Fibroblast of upper back skin (primary cell): ENCODE measurements around the gene AGXT.

ENCODE experiments used
- DNase-seq: peaks from one replicate; pipeline ENCODE4 v3.0.0-alpha.2; 2013

AGXT gene

DNA sequence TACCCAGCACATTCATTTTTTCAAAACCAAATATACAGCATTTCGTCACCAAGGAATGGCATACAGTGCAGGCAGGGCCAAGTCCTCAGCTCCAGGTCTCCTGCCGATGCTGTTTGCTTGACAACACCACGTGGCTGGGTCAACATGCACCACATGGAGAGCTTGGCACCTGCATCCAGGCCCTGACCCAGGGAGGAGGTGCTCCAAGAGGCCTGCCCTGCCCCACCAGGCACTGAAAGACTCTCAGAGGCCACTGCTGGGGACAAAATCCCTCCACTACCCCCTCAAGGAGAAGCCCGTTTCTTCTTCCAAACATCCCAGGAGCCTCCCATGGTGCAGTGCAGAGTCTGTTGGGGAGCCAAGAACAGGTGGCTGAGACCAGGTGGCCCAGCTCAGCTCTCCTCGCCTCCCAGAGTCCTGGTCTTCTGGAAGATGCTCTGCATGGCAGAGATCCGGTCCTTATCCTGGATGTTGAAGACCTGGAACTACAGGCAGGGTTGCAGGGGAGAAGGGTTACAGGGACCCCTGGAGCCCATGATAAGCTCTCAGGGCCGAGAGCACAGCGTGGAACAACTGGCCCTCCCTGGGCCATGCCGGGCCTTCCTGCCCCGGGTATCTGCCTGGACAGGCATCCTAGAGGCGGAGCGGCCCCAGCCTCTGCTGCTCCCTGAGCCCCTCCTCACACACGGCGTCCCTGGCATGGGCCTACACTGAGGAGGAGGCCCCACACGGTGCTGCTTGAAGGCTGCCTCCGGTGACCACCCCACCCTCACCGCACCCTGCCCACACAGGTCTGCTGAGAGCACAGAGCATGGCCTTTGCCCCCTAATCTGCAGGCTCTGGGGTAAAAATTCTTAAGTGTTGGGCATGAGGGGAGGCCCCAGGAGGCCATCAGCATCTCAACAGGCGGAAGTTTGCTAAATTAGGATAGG, 18.3 kb downstream of the AGXT start:
- DNase-seq, result no peak

DNA sequence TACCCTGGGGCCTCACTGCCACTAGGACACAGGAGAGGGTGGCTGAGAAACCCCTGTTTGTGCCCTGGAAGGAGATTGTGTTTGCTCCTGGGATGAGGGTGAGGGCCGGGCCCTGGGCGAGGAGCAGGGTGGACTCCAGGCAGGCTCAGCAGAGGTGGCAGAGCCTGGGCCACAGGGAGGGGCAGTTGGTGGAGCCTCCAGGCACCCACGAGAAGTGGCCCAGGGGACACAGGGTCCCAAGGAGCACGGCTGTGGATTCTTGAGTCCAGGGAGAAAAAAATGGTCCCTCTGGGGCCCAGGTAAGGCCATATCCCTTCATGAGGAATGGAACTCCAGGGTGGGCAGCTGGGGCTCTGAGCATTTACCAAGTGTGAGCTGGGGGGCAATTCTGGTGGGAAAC, 19.0 kb downstream of the AGXT start:
- DNase-seq, result no peak

DNA sequence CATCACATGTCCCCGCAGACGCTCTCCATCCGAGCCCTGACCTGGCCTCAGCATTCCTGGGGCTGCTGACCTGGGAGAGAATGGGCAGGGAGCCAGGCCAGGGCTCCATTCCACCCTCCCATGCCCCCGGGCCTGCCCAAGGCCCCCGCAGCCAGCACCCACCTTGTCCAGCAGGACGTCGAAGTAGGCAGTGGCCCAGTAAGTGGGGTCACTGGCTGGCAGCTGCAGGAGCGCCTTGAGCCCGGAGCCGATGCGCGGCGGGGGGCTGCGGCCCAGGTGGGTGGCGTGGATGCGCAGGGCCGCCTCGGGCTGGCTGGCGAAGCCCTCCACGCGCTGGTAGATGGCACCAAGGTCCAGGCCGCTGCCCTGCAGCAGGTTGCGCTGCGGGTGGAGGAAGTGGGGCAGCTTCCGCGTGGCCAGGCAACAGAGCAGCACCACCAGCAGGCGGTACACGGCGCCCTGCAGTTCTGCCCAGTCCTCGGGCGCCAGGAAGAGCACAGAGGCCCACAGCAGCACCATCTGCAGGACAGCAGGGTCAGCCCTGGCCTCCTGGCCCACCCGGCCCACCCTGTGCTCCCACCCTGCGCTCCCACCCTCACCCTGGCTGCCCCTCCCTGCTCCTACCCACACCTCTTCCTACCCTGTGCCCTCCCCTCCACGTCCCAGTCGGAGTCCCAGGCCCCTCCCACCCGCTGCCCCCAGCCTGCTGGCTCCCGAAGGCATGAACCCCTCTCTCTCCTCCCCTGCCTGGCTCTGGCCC, 19.7 kb downstream of the AGXT start:
- no peak for DNase-seq

DNA sequence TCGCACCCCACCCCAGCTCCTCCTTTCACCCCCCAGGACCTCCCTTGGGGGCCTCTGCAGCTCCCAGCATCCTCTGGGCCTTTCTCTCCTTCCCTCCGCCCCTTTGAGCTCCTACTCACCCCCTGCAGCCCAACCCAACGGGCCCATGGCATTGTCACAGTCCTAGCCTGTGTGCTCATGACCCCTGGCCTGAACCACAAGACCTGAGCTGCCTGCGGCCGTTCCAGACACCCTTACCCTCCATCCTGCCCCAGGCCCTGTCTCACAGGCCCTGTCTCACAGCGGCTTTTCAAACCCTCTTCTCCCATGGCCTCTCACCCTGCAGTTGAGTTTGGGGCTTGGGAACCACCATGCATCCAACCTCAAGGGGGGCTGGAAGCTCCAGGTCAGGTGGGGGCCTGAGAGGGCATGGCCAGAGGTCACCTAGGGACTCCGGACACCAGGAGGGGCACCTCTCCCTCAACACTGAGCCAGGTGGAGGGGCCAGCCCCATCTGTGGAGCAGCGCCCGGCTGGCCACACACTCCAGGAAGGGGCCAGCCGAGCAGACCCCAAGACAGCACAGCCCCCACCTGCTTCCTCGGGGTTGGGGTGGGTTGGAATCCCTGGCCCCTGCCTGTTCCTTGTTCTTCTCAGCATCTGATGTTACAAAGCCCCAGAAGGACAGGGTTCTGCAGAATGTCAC, 20.4 kb downstream of the AGXT start:
- no peak for DNase-seq

DNA sequence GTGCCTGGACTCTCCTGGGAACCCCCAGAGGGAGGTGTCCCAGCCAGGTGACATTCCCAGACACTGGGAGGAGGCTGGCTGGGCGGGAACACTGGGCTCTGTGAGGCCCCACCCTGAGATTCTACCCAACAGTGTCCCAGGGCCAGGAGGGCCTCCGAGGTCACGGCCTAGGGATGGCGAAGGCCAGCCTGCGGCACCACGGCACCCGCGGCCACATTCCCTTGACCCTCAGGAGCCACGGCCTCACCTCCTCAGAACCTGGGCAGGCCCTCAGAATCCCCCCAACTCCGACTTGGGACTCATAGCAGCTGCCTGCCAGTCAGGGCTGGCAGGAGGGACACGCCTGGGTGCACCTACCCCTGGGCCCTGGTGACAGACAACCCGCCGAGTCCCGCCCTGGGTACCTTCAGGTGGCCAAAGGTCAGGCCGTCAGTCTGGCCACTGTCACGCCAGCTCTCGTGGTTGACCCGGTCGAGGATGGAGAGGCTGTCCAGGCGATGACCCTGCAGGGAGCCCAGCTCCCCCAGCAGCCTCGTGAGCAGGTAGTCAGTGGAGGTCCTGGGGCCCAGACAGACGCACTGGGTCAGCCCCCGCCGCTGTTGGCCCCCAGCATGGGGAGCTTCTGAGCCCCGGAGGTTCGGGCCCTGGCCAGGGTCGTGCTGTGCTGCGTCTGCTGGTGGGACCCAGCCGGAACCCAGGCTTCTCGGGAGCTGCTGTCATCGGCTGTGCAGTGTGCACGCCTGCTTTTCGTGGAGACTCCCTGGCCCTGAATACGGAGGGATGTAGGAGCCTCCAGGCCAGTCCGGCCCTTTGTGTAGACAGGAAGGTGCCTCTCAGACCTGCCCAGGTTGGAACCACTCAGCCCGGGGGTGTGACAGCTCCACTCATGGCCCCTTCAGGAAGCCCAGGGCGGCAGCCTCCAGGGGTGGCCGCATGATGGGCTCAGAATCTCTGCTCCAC, 21.3 kb downstream of the AGXT start:
- no peak for DNase-seq

DNA sequence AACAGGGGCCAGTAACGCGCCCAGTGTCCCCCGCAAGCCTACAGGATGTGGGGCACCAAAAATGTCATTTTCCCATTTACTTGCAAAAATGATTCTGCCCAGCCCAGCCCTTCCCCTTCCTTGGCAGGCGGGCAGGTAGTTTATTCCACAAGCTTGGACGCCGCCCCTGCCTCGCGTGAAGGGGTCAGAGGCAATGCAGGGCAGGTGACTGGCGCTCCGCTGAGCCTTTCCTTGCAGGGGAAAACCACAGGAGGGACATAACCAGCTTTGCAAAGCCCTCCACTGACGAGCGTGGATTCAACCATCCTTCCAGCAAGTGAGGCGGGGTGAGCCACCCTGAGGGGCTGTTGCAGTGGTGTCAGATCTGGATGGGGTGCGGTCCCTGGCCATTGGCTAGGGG, 22.1 kb downstream of the AGXT start:
- no peak for DNase-seq

DNA sequence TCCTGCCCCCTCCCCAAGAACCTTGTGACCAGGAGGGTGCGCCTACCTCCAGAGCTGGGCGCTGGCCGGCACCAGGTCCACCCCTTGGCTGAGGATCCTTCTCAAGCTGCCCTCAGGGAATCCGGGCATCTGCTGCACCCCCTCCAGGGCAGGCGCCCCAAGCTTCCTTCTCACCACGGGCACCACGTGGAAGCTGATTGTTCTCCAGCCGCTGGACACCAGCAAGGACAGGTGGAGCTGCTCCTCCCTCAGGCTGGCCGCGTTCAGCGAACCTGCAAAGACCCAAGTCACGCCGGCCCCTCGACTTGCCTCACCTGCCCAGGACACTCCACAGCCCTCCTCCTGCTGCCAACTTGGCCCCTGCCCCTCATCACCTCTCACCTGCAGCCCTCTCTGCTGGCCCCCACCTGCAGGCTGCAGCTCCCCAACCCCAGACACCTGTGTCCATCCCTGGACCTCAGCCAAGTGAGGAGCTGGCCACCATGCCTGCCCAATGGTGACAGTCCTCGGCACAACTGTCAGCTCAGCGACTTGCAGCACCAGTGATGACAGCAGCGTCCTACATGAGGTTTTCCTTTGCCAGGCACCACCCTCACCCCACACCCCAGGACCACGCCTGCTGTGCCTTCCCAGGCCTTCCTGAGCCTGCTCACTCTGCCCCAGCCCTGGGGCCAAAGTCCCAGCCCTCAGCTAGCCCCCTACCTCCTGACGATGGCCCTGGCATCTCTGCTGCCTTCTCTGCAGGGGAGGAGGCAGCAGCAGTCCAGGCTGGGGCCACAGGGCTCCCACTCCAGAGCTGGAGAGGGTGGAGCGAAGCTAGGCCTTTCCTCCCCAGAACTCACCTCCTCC, 23.1 kb downstream of the AGXT start:
- no peak for DNase-seq

DNA sequence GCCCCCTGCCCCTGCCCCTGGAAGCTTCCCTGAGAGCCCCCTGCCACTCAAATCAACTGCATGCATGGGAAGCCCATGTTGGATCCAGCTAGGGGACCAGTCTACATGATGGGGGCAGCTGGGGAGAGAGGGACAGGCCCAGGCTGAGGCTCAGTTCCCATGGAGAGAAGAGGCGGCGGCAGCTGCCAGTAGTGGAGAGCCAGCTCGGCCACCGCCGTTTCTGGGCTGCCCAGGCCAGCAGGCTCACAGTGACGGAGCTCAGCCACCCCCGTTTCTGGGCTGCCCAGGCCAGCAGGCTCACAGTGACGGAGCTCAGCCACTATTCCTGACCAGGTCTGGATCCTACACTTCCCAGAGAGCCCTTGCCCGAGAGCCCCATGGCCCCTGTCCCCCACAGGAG, 23.7 kb downstream of the AGXT start:
- DNase-seq, result no peak

DNA sequence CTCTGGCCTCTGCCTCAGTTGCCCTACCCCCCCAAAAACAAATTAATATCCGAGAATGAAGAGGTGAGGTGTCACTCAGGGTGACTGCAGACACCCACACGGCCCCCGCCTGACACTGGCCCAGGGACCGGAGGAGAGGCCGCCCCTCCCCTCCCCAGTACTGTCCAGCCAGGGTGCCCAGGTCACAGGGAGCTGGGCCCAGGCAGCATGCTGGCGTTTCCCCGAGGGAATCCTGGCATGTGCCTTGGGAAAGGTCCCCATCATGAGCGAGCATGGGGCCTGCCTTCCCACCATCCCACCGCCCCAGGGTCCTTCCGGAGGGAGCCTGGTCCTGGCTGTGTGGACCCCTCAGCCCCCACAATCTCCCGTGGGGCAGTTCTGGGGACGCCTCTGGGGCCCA, 24.3 kb downstream of the AGXT start:
- DNase-seq, result no peak

DNA sequence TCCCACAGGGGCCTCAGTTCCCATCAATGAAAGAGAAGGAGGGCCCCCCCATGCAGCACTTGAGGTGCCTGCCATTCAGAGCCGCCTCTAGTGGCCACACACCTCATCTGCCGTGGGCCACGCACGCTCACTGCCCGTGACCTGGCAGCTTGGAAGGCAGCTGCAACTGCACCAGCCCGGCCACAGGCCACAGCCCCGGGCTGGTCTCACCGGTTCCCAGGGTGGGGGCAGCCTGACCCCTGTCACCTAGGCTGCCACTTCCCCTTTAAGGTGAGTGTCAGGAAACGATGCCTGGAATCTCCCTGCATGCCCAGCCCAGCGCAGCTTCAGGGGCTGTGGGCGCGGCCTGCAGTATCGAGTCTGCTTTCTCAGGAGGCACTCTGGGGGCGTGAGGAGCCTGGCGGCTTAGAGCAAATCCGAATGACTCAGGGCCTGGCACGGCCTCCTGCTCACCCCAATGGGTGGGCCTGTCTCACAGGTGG, 24.8 kb downstream of the AGXT start:
- DNase-seq, result no peak

DNA sequence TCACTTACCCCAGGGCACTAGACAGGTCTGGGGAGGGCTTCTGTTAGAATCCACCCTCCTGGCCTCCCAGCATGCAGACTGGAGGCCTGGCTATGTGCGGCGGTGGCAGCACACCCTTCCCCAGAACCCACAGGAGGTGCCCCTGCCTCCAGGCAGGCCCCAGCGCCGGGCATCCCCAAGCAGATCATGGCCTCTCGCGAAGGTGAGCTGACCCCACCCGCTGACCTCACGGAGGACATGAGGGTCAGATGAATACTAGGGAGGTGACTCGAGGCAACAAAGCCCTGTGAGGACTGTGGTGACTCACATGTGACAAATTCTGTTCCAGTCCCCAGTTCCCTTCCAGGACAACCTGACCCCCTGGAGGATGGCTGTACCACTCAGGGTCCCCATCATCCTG, 25.4 kb downstream of the AGXT start:
- DNase-seq, result no peak

DNA sequence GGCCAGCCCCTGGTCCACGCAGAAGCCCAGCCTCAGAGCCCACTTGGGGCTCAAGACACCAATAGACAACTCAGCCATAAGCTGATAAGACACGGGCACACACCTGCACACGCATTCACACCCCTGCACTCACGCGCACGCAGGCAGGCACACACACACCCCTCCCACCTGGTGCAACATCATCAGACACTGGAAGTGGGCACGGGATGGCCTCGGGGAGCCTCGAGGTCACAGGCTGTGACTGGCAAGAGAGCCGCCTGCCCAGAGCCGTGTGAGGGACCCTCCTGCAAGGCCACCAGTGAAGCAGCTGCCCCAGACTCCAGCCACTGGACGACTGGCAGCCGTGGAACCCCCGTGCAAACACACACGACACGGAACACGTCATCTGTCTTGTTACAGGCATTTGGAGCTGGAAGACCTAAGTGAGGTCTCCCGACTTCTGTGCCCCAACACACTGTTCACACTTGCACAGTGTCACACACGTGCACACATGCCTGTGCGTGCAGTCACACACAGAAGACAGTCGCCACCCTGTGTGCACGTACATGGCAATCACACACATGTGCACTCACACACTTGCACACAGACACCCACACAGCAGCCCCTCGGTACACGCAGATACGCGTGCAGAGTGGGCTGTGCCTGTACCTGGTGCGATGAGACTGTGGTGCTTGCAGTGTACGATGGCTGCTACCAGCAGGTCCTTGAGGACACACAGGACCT, 26.4 kb downstream of the AGXT start:
- no peak for DNase-seq

DNA sequence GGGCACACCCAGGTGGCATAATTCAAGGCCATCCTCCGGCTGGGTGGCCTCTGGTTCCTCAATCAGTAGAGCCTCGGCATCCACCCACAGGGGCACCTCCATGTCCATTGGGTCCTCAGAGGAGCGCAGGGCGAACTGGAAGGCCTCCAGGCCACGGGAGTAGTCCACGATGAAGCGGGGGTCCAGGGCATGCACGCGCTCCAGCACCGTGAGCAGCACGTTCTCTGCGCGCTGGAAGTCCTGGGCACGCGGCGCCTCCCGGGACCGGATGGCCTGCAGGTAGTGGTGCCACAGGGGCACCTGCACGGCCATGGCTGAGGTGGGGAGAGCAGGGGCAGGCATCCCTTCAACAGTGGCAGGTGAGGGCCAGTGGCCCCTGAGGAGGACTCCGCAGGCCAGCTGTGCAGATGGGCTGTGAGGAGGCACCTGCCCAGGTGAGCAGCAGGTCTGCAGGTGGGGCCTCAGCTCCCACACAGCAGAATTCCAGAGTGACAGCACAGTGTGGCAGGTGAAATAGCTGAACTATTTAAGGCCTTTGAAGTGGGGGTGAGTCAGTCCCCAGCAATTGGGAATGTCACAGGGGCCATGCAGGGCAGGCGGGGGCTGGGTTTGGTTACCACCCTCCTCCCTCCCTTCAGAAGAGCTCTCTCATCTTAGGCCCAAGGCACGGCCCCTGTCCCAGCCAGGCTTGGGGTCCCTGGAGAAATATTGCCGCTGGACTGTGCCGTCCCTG, 27.2 kb downstream of the AGXT start, which contains the start of gene MAB21L4:
Gene MAB21L4, minus strand, starts transcription at position 501 of the 733 bp plus-strand sequence. Its CDS starts 159 bp downstream, at position 342.
- no peak for DNase-seq

DNA sequence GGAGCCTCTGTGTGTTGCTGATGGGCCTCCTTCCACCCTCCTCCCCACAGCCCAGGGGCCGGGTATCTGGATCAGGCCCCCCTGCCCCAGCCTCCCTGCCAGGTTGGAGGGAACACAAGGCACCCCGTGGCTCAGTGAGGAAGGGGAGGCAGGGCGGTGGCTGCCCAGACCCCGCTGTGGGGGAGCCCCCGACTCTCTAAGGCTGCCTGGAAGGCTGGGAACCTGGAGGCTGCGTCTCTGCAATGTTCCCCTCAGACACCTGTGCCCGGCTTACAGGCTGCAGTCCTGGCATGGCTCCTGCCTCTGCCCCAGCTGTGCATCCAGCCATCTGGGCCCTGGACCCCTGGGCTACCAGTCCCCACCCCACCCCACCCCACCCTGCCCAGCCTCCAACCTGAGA, 27.8 kb downstream of the AGXT start:
- DNase-seq, result no peak

DNA sequence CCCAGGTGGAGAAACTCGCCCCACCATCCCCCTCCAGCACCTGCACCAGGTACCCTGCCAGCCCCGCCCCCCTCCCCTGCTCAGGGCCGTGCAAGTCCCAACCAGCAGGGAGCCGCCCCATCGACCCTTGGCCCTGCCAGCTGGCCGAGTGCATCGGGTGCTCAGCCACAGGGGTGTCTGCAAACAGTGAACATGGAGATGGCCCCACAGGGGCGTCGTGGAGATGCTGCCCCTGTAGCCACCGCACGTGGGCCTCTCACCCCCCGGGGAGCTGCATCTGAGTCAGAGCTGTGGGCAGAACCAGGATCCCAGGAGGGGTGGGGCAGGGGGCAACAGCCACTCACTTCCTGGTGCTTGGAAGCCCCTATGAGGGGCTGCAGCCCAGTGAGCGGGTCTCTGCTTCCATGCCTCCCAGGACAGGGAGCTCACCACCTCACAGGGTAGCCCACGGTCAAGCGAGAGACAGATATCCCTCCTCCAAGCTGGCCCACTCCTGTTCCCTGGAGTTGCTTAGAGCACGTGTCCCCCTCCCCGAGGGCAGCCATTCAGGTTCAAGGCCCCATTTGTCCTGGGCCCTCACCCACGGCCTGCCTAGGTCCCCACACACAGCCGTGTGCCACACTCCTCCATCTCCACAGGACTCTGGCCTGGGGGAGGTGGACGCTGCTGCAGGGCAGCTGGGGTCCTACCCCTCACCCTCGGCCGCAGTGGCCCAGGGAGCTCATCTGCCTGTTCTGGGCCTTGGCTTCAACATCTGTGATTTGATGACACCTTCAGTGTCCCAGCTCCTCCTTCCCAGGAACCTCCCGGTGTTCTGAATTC, 28.5 kb downstream of the AGXT start:
- DNase-seq, result no peak

DNA sequence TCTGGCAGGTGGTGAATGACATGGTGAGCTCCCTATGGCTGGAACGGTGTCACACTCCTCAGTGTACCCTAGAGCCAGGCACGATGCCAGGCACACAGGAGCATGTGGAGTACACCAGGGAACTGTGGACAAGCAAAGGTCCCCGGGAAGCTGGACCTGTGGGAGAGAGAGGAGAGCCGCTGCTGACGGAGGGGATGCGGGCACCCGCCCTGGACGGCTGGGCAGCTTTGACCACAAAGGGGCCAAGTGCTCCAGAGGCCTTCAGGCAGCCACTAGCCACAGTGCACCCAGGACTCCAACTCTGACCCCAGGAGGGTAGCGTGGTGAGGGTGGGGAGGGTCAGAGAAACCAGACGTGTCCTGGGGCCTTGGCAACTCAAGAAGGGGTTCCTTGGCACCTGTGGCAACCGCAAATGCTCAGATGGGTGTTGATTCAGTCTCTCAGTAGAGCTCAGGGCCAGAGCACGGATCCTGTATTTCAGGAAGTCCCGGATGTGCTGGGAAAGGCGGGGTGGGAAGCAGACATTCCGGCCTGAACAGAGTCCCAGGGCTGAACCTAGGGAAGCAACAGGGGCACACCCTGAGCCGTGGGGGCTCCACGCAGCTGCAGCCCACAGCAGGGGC, 29.6 kb downstream of the AGXT start:
- no peak for DNase-seq

DNA sequence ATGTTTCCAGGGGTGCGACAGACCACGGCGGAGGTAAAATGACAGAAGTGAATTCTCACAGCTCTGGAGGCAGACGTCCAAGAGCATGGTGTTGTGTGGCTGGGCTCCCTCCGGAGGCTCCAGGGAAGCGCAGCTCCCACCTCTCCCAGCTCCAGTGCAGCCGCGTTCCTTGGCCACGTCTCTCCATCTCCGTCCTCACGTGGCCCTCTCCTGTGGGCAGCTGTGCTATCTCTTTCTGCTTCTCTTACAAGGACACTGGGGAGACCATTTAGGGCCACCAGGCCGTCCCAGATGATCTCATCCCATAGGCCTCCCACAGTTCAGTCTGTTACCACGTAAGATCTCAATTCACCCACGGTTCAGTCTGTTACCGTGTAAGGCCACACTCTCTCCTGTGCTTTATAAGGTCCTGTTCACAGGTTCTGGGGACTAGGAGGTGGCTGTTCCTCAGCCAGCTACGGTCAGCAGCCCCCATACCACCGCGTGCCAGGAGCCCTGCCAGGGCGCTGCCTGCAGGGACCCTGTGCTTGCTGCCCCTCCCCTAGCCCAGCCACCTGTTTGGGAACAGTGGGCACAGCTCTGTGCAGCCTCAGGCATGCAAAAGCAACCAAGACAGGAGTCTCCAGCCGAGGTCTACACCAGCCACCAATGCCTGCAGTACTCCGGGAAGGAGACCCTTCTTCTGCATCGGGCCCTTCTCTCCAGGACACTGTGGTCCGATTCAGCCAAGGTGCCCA, 30.3 kb downstream of the AGXT start:
- no peak for DNase-seq

DNA sequence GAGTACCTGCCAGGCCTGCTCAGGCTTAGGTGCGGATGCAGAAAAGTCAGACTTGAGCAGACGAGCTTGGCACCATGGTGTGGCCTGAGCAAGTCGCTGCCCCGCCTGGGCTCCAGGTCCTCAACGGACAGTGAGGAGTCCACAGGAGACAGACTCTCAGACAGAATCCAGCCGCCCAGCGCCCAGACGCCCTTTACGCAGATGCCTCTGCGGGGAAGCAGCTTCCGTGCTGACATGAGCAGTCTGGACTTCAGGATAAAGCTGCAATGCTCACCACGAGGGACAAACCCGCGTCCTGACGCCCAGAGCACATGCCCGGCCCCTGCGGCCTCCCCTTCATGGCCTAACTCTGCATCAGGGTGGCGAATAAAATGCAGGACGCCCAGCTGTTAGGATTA, 30.8 kb downstream of the AGXT start:
- DNase-seq, result no peak
